Ovary (tissue), 9 donors: ENCODE results near the gene PLXNB3. TPM values are rescaled to one million over a fixed set of nuclear protein-coding genes. Genes with fewer than 3 reads are reported as not detected.

Experiments used
- DNase-seq, 5 donors: peaks; one replicate each; pipeline ENCODE4 v3.0.0-alpha.2; 2019 to 2020
- H3K27ac ChIP-seq, 2 donors: fragments of 200-600 bp; one replicate each; pipeline versions ENCODE4 v1.5.1 to v1.8.0; 2019 to 2022
- H3K27me3 ChIP-seq: fragments of 200-600 bp; one replicate; pipeline ENCODE4 v1.8.0; 2022
- H3K36me3 ChIP-seq: fragments of 200-600 bp; sonication (generic); one replicate; pipeline ENCODE4 v1.5.1; 2019
- H3K4me1 ChIP-seq: one replicate; pipeline ENCODE4 v1.8.1; 2013; ENCODE audit warnings: mild to moderate bottlenecking, moderate library complexity; ENCODE audit not compliant: insufficient read depth
- H3K4me3 ChIP-seq: fragments of 200-600 bp; sonication (generic); one replicate; pipeline ENCODE4 v1.5.1; 2017
- H3K9me3 ChIP-seq, 2 donors: fragments of 200-600 bp in 1 of 2; sonication (generic) in 1 of 2; one replicate each; pipeline versions ENCODE4 v1.5.1 to v1.8.1; 2013 to 2019; ENCODE audit warnings: mild to moderate bottlenecking in 1 of 2, moderate library complexity in 1 of 2
- EP300 ChIP-seq: sonication (generic); formaldehyde crosslinking; IDR thresholded peaks from one replicate; pipeline ENCODE4 v1.6.1; 2017; ENCODE audit warnings: antibody characterized with exemption
- WGBS, 3 donors: extraction: QIAGEN DNeasy Blood & Tissue Kit in 1 of 3; methylation state at CpG; one replicate each; pipeline versions ENCODE4 v1.1.5 to v1.1.7; 2013 to 2017; 5-methylcytosine and 5-hydroxymethylcytosine counted together
- intact Hi-C, 4 donors: fragments of 100-400 bp; cut with DNase I; formaldehyde crosslinking; loops; one replicate each; pipeline versions ENCODE4 v1.11.0 to v1.15.1; 2022 to 2023
- polyA plus RNA-seq, 2 donors: library from polyadenylated mRNA; stranded (reverse); fragments of 200-250 nt in 1 of 2; fragments of 350-450 nt in 1 of 2; fragmentation: Illumina TruSeq in 1 of 2; extraction: RNeasy Lipid Tissue Mini Kit (QIAGEN cat#74804) in 1 of 2; gene quantifications; one replicate each; pipeline ENCODE4 v1.2.3, GENCODE V29; 2013 to 2014
- total RNA-seq, 7 donors: library from RNA; depleted of rRNA in 2 of 7; stranded (reverse); fragments of >200 nt in 2 of 7; fragmentation: NEBNext Ultra II Directional in 3 of 7; extraction: Animal tissue kit (Norgen Biotek cat#: 25700) in 3 of 7; gene quantifications; one replicate each; pipeline versions ENCODE4 v1.1.0 to v1.2.4, GENCODE V29; 2016 to 2023
- TF ChIP-seq, protein P1 (sequence below), 3 donors: fragments of 450-650 bp in 2 of 3; fragments of 200-600 bp in 1 of 3; IDR thresholded peaks; one replicate each; pipeline versions ENCODE4 v1.5.1 to v1.8.0; 2016 to 2022; ENCODE audit warnings: antibody characterized with exemption in 3 of 3, mild to moderate bottlenecking in 1 of 3
- donor health status: DM: no; HTN: no; CAD: no; lungs with moderate emphysema.
- donor health status: DM: no; HTN: no; CAD: no.
- donor health status: Bipolar disorder and iron deficiency.
- donor health status: DM: yes; HTN: yes; CAD: no.
- donor health status: DM: no; HTN: no; CAD: no.
- donor health status: DM: yes; HTN: yes; CAD: no.

PLXNB3 gene
- total and polyA plus RNA-seq, 9 donors = 0.46 to 5.0 (median 0.95) TPM

DNA sequence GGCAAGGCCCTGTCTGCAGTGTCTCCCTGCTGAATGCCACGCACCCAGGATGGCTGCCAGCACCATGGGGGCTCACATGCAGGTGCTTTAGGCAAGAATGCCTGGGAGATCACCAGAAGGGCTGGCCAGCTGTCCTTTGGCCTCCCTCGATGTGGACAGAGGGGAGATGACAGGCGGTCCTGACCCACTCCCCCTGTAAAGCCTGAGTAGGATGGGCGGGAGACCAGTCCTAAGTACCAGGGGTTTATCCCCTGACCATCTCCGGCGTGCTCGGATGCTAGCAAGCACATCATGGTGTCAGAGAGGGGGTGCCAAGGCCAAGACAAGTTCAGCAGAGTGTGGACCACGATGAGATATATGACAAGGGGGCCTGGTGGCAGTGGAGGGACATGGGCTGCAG, 61.0 kb downstream of the PLXNB3 start:
- no peak for DNase-seq
- no peaks in the 10 kb centered on the region for H3K27me3 ChIP-seq
- no peak overlapping the region for H3K27ac ChIP-seq
- H3K36me3 ChIP-seq = no peaks in the 10 kb centered on the region
- H3K9me3 ChIP-seq = no peaks in the 10 kb centered on the region
- H3K4me1 ChIP-seq = no peaks in the 10 kb centered on the region
- TF ChIP-seq, protein P1, sequence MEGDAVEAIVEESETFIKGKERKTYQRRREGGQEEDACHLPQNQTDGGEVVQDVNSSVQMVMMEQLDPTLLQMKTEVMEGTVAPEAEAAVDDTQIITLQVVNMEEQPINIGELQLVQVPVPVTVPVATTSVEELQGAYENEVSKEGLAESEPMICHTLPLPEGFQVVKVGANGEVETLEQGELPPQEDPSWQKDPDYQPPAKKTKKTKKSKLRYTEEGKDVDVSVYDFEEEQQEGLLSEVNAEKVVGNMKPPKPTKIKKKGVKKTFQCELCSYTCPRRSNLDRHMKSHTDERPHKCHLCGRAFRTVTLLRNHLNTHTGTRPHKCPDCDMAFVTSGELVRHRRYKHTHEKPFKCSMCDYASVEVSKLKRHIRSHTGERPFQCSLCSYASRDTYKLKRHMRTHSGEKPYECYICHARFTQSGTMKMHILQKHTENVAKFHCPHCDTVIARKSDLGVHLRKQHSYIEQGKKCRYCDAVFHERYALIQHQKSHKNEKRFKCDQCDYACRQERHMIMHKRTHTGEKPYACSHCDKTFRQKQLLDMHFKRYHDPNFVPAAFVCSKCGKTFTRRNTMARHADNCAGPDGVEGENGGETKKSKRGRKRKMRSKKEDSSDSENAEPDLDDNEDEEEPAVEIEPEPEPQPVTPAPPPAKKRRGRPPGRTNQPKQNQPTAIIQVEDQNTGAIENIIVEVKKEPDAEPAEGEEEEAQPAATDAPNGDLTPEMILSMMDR (IDR thresholded peaks at IDR 0.05) = no peak
- no peak for TF ChIP-seq EP300
- H3K4me3 ChIP-seq = no peak overlapping the region
- 80 to 87% (median 83%) methylated on average over 8 of the region's 8 CpGs for WGBS, 3 donors
- intact Hi-C loops = no loop called here

Other genes starting within 250 kb of the PLXNB3 start
- 1 to 10 TPM in 1 of 7 donors, under 1 TPM in 2, not detected in 4; 0.23 to 1.6 (median 0.27) TPM for gene ATP2B3, start 246.6 kb upstream of the PLXNB3 start, total RNA-seq
- under 1 TPM in 1 of 2 donors, not detected in 1; 0.01 TPM for gene ATP2B3, start 246.6 kb upstream of the PLXNB3 start, polyA plus RNA-seq
- 10 to 100 TPM; 15.5 to 20.0 (median 19.3) TPM for gene CCNQ, start 165.1 kb upstream of the PLXNB3 start, total RNA-seq
- 10 to 100 TPM; 16.8 to 23.8 TPM for gene CCNQ, start 165.1 kb upstream of the PLXNB3 start, polyA plus RNA-seq
- 1 to 10 TPM in 3 of 7 donors, under 1 TPM in 4; 0.12 to 3.7 (median 0.74) TPM for gene DUSP9, start 117.0 kb upstream of the PLXNB3 start, total RNA-seq
- gene DUSP9, start 117.0 kb upstream of the PLXNB3 start, polyA plus RNA-seq = under 1 TPM in 1 of 2 donors, not detected in 1; 0.28 TPM
- gene PNCK, start 90.4 kb upstream of the PLXNB3 start, total RNA-seq = 1 to 10 TPM in 4 of 7 donors, under 1 TPM in 2, not detected in 1; 0.51 to 5.9 (median 1.6) TPM
- 1 to 10 TPM in 1 of 2 donors, under 1 TPM in 1; 0.87 to 1.1 TPM for gene PNCK, start 90.4 kb upstream of the PLXNB3 start, polyA plus RNA-seq
- gene SLC6A8, start 76.3 kb upstream of the PLXNB3 start, total RNA-seq = 10 to 100 TPM in 5 of 7 donors, 1 to 10 TPM in 2; 6.3 to 23.5 (median 16.3) TPM
- 10 to 100 TPM in 1 of 2 donors, 1 to 10 TPM in 1; 7.5 to 10.0 TPM for gene SLC6A8, start 76.3 kb upstream of the PLXNB3 start, polyA plus RNA-seq
- gene BCAP31, start 39.9 kb upstream of the PLXNB3 start, total RNA-seq = 100 to 1,000 TPM in 5 of 7 donors, 10 to 100 TPM in 2; 53.7 to 146 (median 126) TPM
- gene BCAP31, start 39.9 kb upstream of the PLXNB3 start, polyA plus RNA-seq = 100 to 1,000 TPM; 151 to 195 TPM
- 10 to 100 TPM in 1 of 7 donors, 1 to 10 TPM in 6; 6.1 to 11.1 (median 9.1) TPM for gene ABCD1, start 39.4 kb upstream of the PLXNB3 start, total RNA-seq
- 1 to 10 TPM; 1.4 to 5.1 TPM for gene ABCD1, start 39.4 kb upstream of the PLXNB3 start, polyA plus RNA-seq
- 1 to 10 TPM; 1.1 to 2.1 (median 1.6) TPM for gene SRPK3, start 16.8 kb downstream of the PLXNB3 start, total RNA-seq
- under 1 TPM; 0.25 to 0.65 TPM for gene SRPK3, start 16.8 kb downstream of the PLXNB3 start, polyA plus RNA-seq
- 10 to 100 TPM; 48.5 to 58.5 (median 54.7) TPM for gene IDH3G, start 30.1 kb downstream of the PLXNB3 start, total RNA-seq
- gene IDH3G, start 30.1 kb downstream of the PLXNB3 start, polyA plus RNA-seq = 10 to 100 TPM; 41.3 to 44.2 TPM
- 100 to 1,000 TPM; 123 to 181 (median 155) TPM for gene SSR4, start 30.4 kb downstream of the PLXNB3 start, total RNA-seq
- gene SSR4, start 30.4 kb downstream of the PLXNB3 start, polyA plus RNA-seq = 100 to 1,000 TPM; 120 to 261 TPM
- gene PDZD4, start 66.3 kb downstream of the PLXNB3 start, total RNA-seq = 1 to 10 TPM in 4 of 7 donors, under 1 TPM in 3; 0.73 to 8.6 (median 2.7) TPM
- gene PDZD4, start 66.3 kb downstream of the PLXNB3 start, polyA plus RNA-seq = 1 to 10 TPM; 2.0 to 2.2 TPM
- 1 to 10 TPM in 3 of 7 donors, under 1 TPM in 3, not detected in 1; 0.36 to 3.0 (median 1.1) TPM for gene L1CAM, start 121.9 kb downstream of the PLXNB3 start, total RNA-seq
- 1 to 10 TPM in 1 of 2 donors, under 1 TPM in 1; 0.63 to 1.1 TPM for gene L1CAM, start 121.9 kb downstream of the PLXNB3 start, polyA plus RNA-seq
- 1 to 10 TPM in 1 of 7 donors, under 1 TPM in 4, not detected in 2; 0.34 to 1.5 (median 0.50) TPM for gene AVPR2, start 140.4 kb downstream of the PLXNB3 start, total RNA-seq
- gene AVPR2, start 140.4 kb downstream of the PLXNB3 start, polyA plus RNA-seq = 1 to 10 TPM in 1 of 2 donors, not detected in 1; 1.3 TPM
- 10 to 100 TPM in 5 of 7 donors, 1 to 10 TPM in 2; 7.0 to 22.3 (median 11.4) TPM for gene ARHGAP4, start 162.0 kb downstream of the PLXNB3 start, total RNA-seq
- gene ARHGAP4, start 162.0 kb downstream of the PLXNB3 start, polyA plus RNA-seq = 10 to 100 TPM in 1 of 2 donors, 1 to 10 TPM in 1; 1.2 to 14.7 TPM
- 10 to 100 TPM; 36.7 to 95.5 (median 64.2) TPM for gene NAA10, start 170.8 kb downstream of the PLXNB3 start, total RNA-seq
- gene NAA10, start 170.8 kb downstream of the PLXNB3 start, polyA plus RNA-seq = 10 to 100 TPM; 64.9 to 87.3 TPM
- gene RENBP, start 180.4 kb downstream of the PLXNB3 start, total RNA-seq = 1 to 10 TPM in 6 of 7 donors, under 1 TPM in 1; 0.80 to 4.9 (median 2.5) TPM
- 1 to 10 TPM; 1.2 to 2.8 TPM for gene RENBP, start 180.4 kb downstream of the PLXNB3 start, polyA plus RNA-seq
- gene HCFC1, start 207.6 kb downstream of the PLXNB3 start, total RNA-seq = 10 to 100 TPM; 26.3 to 62.5 (median 53.1) TPM
- 10 to 100 TPM; 13.3 to 19.7 TPM for gene HCFC1, start 207.6 kb downstream of the PLXNB3 start, polyA plus RNA-seq
- 10 to 100 TPM in 3 of 7 donors, 1 to 10 TPM in 4; 4.4 to 11.6 (median 9.4) TPM for gene TMEM187, start 208.5 kb downstream of the PLXNB3 start, total RNA-seq
- 1 to 10 TPM; 2.6 to 9.8 TPM for gene TMEM187, start 208.5 kb downstream of the PLXNB3 start, polyA plus RNA-seq